ENCODE data around the gene RAB6B.
A peak's percentile ranks its signal among the peaks of the same experiment; 100 is the strongest.

The RAB6B gene

DNA sequence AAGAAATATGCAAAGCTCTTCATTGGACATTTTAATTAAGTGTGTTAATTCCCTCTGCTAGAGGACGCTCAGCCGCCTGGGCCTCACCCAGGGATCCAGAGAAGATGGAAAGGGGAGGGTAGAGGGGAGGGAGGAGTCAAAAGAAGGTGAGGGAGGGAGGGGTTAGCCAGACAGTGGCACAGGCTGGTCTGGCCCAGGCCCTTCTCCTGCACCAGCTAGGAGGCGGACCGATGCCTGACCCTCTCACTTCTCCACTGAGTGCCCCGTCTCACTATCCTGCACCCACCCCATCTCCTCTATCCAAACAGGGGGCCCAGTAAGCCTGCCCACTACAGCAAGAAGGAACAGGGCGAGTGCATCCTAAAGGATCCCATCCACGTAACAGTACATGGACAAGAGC lies 22.9 kb downstream of the RAB6B start:
- H3K9ac ChIP-seq (ENCODE audit: insufficient read length, low read depth): no peak overlapping the region
- no peaks in the 10 kb centered on the region for H3K9me3 ChIP-seq (ENCODE audit: insufficient read depth, low read length)
- peaks cover 4% of the 10 kb centered on the region for H3K4me1 ChIP-seq (ENCODE audit: insufficient read depth, insufficient read length)
- DNase-seq (ENCODE audit: low read depth, low spot score): no peak
- no peak for TF ChIP-seq SUZ12 (IDR thresholded peaks at IDR 0.05; ENCODE audit: extremely low read depth, insufficient read depth, insufficient read length)
- no peak overlapping the region for H3K4me3 ChIP-seq (ENCODE audit: insufficient read length, low read depth)
- no peaks in the 10 kb centered on the region for H3K36me3 ChIP-seq (ENCODE audit: insufficient read depth, insufficient read length, low read length)
- no peaks in the 10 kb centered on the region for H3K27me3 ChIP-seq (ENCODE audit: insufficient read depth, insufficient read length)

DNA sequence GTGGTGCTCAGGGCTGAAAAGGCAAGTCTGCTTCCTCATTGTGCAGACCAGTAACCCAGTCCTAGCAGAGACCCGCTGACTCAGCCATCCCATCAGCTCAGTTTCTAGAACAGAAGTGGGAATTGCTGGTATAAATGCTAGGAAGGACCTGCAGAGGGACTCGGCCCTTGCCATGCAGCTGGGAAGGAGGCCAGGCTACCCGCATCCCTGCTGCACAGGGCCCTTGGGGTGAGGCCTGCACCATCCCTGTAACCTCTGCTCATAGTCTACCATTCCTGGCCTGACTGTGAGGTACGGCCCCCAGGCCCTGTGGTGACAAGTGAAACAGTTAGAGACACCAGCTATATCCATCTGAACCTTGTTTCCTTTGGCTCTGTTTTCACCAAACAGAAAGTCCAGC lies 23.5 kb downstream of the RAB6B start:
- Histone ChIP-seq H3K9ac (ENCODE audit: insufficient read length, low read depth) (no peak overlapping the region), H3K4me3 (ENCODE audit: insufficient read length, low read depth) (no peak overlapping the region), H3K4me1 (ENCODE audit: insufficient read depth, insufficient read length) (peaks cover 4% of the 10 kb centered on the region), H3K36me3 (ENCODE audit: insufficient read depth, insufficient read length, low read length) (no peaks in the 10 kb centered on the region), H3K9me3 (ENCODE audit: insufficient read depth, low read length) (no peaks in the 10 kb centered on the region), H3K27me3 (ENCODE audit: insufficient read depth, insufficient read length) (no peaks in the 10 kb centered on the region)
- DNase-seq (ENCODE audit: low read depth, low spot score): no peak
- TF ChIP-seq YY1 (IDR thresholded peaks at IDR 0.05; ENCODE audit: insufficient read depth, insufficient read length) (no peak), ZNF274 (IDR thresholded peaks at IDR 0.05; ENCODE audit: low read depth, low read length) (no peak)

GRCh38 chr3:133871368-133872090 lies 24.2 kb downstream of the RAB6B start:
- H3K9me3 ChIP-seq (ENCODE audit: insufficient read depth, low read length): no peaks in the 10 kb centered on the region
- no peaks in the 10 kb centered on the region for H3K27me3 ChIP-seq (ENCODE audit: insufficient read depth, insufficient read length)
- no peak overlapping the region for H3K4me3 ChIP-seq (ENCODE audit: insufficient read length, low read depth)
- no peaks in the 10 kb centered on the region for H3K36me3 ChIP-seq (ENCODE audit: insufficient read depth, insufficient read length, low read length)
- TF ChIP-seq ZNF274 (IDR thresholded peaks at IDR 0.05; ENCODE audit: low read depth, low read length) (no peak), SUZ12 (IDR thresholded peaks at IDR 0.05; ENCODE audit: extremely low read depth, insufficient read depth, insufficient read length) (no peak), YY1 (IDR thresholded peaks at IDR 0.05; ENCODE audit: insufficient read depth, insufficient read length) (no peak)
- H3K4me1 ChIP-seq (ENCODE audit: insufficient read depth, insufficient read length): peaks cover 4% of the 10 kb centered on the region
- peak overlapping the region; percentile 7 for H3K9ac ChIP-seq (ENCODE audit: insufficient read length, low read depth)
- no peak for DNase-seq (ENCODE audit: low read depth, low spot score)

DNA sequence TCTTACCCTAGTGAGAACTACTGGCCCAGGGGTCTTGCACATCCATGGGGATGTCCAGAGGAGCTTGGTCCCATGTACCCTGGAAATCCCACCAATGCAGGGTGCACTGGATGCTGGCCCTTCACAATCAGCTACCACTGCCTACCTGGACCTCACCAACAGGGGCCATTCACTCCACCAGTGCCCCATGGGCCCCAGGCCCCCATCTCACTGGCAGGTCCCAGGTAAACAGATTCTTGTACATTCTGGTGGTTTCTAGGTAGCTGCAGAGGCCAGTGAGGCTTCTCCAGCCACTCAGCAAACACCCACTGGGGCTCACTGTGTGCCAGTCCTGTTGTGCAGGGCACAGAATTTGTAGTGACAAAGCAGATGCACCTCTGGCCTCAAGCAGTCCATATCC lies 24.9 kb downstream of the RAB6B start:
- Histone ChIP-seq H3K27me3 (ENCODE audit: insufficient read depth, insufficient read length) (no peaks in the 10 kb centered on the region), H3K4me1 (ENCODE audit: insufficient read depth, insufficient read length) (peaks cover 4% of the 10 kb centered on the region), H3K4me3 (ENCODE audit: insufficient read length, low read depth) (no peak overlapping the region), H3K9me3 (ENCODE audit: insufficient read depth, low read length) (no peaks in the 10 kb centered on the region), H3K36me3 (ENCODE audit: insufficient read depth, insufficient read length, low read length) (no peaks in the 10 kb centered on the region), H3K9ac (ENCODE audit: insufficient read length, low read depth) (no peak overlapping the region)
- DNase-seq (ENCODE audit: low read depth, low spot score): no peak
- TF ChIP-seq ZNF274 (IDR thresholded peaks at IDR 0.05; ENCODE audit: low read depth, low read length) (no peak), YY1 (IDR thresholded peaks at IDR 0.05; ENCODE audit: insufficient read depth, insufficient read length) (no peak), SUZ12 (IDR thresholded peaks at IDR 0.05; ENCODE audit: extremely low read depth, insufficient read depth, insufficient read length) (no peak)

DNA sequence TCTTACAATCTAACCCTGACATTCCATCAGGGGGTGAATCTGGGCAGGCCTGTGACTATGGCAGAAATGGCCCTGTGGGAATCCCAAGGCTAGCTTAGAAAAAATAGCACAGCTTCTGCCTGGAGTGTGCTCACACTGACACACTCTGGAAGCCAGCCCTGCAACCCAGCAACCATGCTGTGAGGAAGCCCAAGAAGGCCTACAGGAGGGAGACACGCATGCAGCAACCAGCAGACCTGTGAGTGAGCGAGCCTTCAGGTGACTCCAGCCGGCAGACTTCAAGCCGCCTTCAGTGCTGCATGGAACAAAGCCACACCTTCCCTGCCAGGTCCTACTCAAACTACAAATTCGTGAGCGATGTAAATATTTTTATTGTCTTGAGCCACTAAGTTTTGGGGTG lies 26.1 kb downstream of the RAB6B start:
- TF ChIP-seq ZNF274 (IDR thresholded peaks at IDR 0.05; ENCODE audit: low read depth, low read length) (no peak), SUZ12 (IDR thresholded peaks at IDR 0.05; ENCODE audit: extremely low read depth, insufficient read depth, insufficient read length) (no peak), YY1 (IDR thresholded peaks at IDR 0.05; ENCODE audit: insufficient read depth, insufficient read length) (no peak)
- H3K36me3 ChIP-seq (ENCODE audit: insufficient read depth, insufficient read length, low read length): no peaks in the 10 kb centered on the region
- no peaks in the 10 kb centered on the region for H3K27me3 ChIP-seq (ENCODE audit: insufficient read depth, insufficient read length)
- DNase-seq (ENCODE audit: low read depth, low spot score): no peak
- no peak overlapping the region for H3K4me3 ChIP-seq (ENCODE audit: insufficient read length, low read depth)
- no peak overlapping the region for H3K9ac ChIP-seq (ENCODE audit: insufficient read length, low read depth)
- peaks cover 6% of the 10 kb centered on the region for H3K4me1 ChIP-seq (ENCODE audit: insufficient read depth, insufficient read length)
- no peaks in the 10 kb centered on the region for H3K9me3 ChIP-seq (ENCODE audit: insufficient read depth, low read length)

DNA sequence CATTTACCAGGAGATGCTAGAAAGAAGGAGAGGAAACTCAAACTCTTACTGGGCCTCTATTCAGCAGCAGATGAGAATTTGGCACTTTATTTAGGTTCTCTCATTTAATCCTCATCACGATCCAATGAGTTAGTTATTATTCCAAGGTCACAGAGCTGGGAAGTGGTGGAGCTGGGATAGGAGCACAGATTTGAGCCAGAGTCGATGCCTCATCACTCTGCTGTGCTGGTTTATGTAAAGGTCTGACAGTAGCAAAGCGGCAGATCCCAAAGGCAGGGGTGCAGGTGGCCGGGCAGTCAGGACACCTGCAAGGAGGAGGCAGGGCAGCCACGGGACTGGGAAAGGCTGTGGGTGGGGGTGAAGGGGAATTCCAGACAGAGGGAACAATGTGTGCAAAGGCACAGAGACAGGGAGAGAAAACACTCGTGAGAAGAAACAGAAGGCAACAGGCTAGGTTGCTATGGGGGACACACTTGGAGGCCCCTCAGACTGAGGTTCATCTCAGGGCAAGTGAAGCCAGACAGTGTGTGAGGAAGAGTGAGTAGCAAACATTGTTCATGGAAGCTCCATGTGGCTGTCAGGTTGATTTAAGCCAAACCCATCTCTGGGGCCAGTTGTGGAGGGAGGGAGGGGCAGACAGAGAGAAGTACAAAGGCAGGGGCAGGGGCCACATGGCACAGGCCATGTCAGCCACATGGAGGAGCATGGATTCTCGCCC lies 26.8 kb downstream of the RAB6B start:
- Histone ChIP-seq H3K27me3 (ENCODE audit: insufficient read depth, insufficient read length) (no peaks in the 10 kb centered on the region), H3K9ac (ENCODE audit: insufficient read length, low read depth) (no peak overlapping the region), H3K4me1 (ENCODE audit: insufficient read depth, insufficient read length) (peaks cover 6% of the 10 kb centered on the region), H3K36me3 (ENCODE audit: insufficient read depth, insufficient read length, low read length) (peaks cover 2% of the 10 kb centered on the region), H3K9me3 (ENCODE audit: insufficient read depth, low read length) (no peaks in the 10 kb centered on the region), H3K4me3 (ENCODE audit: insufficient read length, low read depth) (no peak overlapping the region)
- no peak for TF ChIP-seq YY1 (IDR thresholded peaks at IDR 0.05; ENCODE audit: insufficient read depth, insufficient read length)
- no peak for TF ChIP-seq ZNF274 (IDR thresholded peaks at IDR 0.05; ENCODE audit: low read depth, low read length)
- TF ChIP-seq SUZ12 (IDR thresholded peaks at IDR 0.05; ENCODE audit: extremely low read depth, insufficient read depth, insufficient read length): no peak
- no peak for DNase-seq (ENCODE audit: low read depth, low spot score)

- Histone ChIP-seq H3K36me3 (ENCODE audit: insufficient read depth, insufficient read length, low read length) (peaks cover 2% of the 10 kb centered on the region), H3K4me1 (ENCODE audit: insufficient read depth, insufficient read length) (peaks cover 6% of the 10 kb centered on the region), H3K9ac (ENCODE audit: insufficient read length, low read depth) (no peak overlapping the region), H3K27me3 (ENCODE audit: insufficient read depth, insufficient read length) (no peaks in the 10 kb centered on the region), H3K4me3 (ENCODE audit: insufficient read length, low read depth) (no peak overlapping the region), H3K9me3 (ENCODE audit: insufficient read depth, low read length) (no peaks in the 10 kb centered on the region)
- no peak for TF ChIP-seq SUZ12 (IDR thresholded peaks at IDR 0.05; ENCODE audit: extremely low read depth, insufficient read depth, insufficient read length)
- TF ChIP-seq YY1 (IDR thresholded peaks at IDR 0.05; ENCODE audit: insufficient read depth, insufficient read length): no peak
- TF ChIP-seq ZNF274 (IDR thresholded peaks at IDR 0.05; ENCODE audit: low read depth, low read length): no peak
- DNase-seq (ENCODE audit: low read depth, low spot score): no peak
Measured at GRCh38 chr3:133868186-133868585, 27.5 kb downstream of the RAB6B start.
